GDM1 (cell line): ENCODE results near the gene PITPNC1.

Experiments used
- DNase-seq: peaks from one replicate; lab custom pipeline; 2025; lab: John Stamatoyannopoulos, UW

The PITPNC1 gene

DNA sequence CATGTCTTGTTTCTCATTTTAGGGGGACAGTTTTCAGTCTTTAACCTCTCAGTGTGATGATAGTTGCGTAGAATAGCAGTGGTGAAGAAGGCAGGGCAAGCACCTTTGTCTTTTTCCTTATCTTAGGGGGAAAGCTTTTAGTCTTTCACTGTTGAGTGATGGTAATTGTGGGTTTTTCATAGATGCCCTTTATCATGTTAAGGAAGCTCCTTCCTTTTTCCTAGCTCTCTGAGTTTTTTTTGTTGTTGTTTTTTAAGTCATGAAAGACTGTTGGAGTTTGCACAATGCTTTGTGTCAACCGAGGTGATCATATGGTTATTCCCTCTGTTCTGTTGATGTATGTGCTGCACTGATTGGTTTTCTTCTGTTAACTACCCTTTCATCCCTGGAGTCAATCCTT lies 356.4 kb downstream of the PITPNC1 start:
- DNase-seq = no peak

DNA sequence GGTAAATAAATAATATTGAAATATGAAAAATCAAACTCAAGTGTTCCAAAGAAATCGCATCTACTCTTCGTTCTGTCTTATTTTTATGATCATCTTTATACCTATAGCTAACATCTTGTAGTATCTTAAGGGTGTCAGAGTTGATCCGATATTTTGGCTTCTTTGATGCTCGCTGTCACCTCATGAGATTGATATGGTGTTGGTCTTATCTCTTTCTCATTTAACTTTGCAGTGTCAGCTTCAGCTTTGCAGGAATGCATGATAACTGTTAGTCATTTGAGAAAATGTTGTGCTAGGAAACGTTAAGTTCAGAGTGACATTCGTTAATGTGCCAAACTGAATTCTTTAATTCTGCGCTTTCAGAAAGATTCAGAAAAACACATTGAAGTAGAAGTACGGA lies 360.1 kb downstream of the PITPNC1 start:
- DNase-seq = no peak

DNA sequence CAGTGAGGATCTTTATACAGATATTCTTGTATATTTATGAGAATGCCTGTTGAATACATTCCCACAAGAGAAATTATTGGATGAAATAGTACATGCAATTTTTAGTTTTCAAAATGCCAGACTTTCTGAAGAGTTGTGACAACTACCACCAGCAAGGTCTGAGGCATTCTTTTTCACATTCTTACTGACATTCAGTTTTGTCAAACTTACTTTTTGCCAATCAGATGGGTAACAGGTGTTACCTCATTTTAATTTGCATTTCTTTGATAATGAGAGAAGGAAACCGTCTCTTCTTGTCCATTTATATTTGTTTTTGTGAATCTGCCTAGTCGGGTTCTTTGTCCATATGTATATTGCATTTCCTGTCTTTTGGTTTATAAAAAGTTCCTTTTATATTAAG lies 364.9 kb downstream of the PITPNC1 start:
- no peak for DNase-seq
